Gastrocnemius medialis (tissue), 4 donors: ENCODE data around the gene ANKRD17.

Source experiments
- POLR2A ChIP-seq, 2 donors: fragments of 450-650 bp; IDR thresholded peaks; one replicate each; pipeline ENCODE4 v1.6.1; 2017; ENCODE audit warnings: antibody characterized with exemption in 2 of 2, mild to moderate bottlenecking in 2 of 2, moderate library complexity in 2 of 2
- TF ChIP-seq, protein P1 (sequence below), 5 experiments: fragments of 450-650 bp in 3 of 5; fragments of 200-600 bp in 2 of 5; sonication (generic) in 2 of 5; IDR thresholded peaks in 4 of 5; conservative IDR thresholded peaks in 1 of 5; 1 replicate in 4 of 5; 2 replicates in 1 of 5; pipeline ENCODE4 v1.5.1; 2016 to 2019; ENCODE audit warnings: antibody characterized with exemption in 5 of 5, mild to moderate bottlenecking in 3 of 5, moderate library complexity in 3 of 5

- TF ChIP-seq POLR2A (IDR thresholded peaks at IDR 0.05) = no peak
- TF ChIP-seq, protein P1, sequence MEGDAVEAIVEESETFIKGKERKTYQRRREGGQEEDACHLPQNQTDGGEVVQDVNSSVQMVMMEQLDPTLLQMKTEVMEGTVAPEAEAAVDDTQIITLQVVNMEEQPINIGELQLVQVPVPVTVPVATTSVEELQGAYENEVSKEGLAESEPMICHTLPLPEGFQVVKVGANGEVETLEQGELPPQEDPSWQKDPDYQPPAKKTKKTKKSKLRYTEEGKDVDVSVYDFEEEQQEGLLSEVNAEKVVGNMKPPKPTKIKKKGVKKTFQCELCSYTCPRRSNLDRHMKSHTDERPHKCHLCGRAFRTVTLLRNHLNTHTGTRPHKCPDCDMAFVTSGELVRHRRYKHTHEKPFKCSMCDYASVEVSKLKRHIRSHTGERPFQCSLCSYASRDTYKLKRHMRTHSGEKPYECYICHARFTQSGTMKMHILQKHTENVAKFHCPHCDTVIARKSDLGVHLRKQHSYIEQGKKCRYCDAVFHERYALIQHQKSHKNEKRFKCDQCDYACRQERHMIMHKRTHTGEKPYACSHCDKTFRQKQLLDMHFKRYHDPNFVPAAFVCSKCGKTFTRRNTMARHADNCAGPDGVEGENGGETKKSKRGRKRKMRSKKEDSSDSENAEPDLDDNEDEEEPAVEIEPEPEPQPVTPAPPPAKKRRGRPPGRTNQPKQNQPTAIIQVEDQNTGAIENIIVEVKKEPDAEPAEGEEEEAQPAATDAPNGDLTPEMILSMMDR (IDR thresholded peaks at IDR 0.05 in 4 of 5, conservative IDR thresholded peaks at IDR 0.05 in 1 of 5) = no peak
These were observed 159.5 kb downstream of the ANKRD17 start for GRCh38 chr4:73099143-73099542.
